ENCODE measurements around the gene SLC22A7.
A peak's percentile ranks its signal among the peaks of the same experiment; 100 is the strongest.

Gene SLC22A7

GRCh38 chr6:43331891-43332290, 33.8 kb downstream of the SLC22A7 start:
- no peaks in the 10 kb centered on the region for H3K4me1 ChIP-seq (ENCODE audit: insufficient read depth, poor library complexity, severe bottlenecking)
- peaks cover 13% of the 10 kb centered on the region; the same call in 1 of the 2 replicates for H3K36me3 ChIP-seq (ENCODE audit: low read depth)
- H3K9me3 ChIP-seq (ENCODE audit: severe bottlenecking), result no peaks in the 10 kb centered on the region
- ATAC-seq (ENCODE audit: low read depth), result no peak
- no peak overlapping the region for H3K27ac ChIP-seq (ENCODE audit: poor library complexity, severe bottlenecking)
- TF ChIP-seq CTCF (IDR thresholded peaks at IDR 0.05; ENCODE audit: poor library complexity, severe bottlenecking), result no peak
- no peak for DNase-seq (ENCODE audit: low spot score)
- no peak overlapping the region for H3K4me3 ChIP-seq (ENCODE audit: severe bottlenecking)
- no peaks in the 10 kb centered on the region for H3K27me3 ChIP-seq (ENCODE audit: insufficient read depth, poor library complexity, severe bottlenecking)

GRCh38 chr6:43334466-43335095, 36.5 kb downstream of the SLC22A7 start:
- no peaks in the 10 kb centered on the region for H3K9me3 ChIP-seq (ENCODE audit: severe bottlenecking)
- ATAC-seq (ENCODE audit: low read depth), result peak; percentile 87
- no peaks in the 10 kb centered on the region for H3K27me3 ChIP-seq (ENCODE audit: insufficient read depth, poor library complexity, severe bottlenecking)
- H3K4me3 ChIP-seq (ENCODE audit: severe bottlenecking), result no peak overlapping the region
- H3K36me3 ChIP-seq (ENCODE audit: low read depth), result peaks cover 22% of the 10 kb centered on the region
- peak; percentile 76 for TF ChIP-seq CTCF (IDR thresholded peaks at IDR 0.05; ENCODE audit: poor library complexity, severe bottlenecking)
- no peaks in the 10 kb centered on the region for H3K4me1 ChIP-seq (ENCODE audit: insufficient read depth, poor library complexity, severe bottlenecking)
- DNase-seq (ENCODE audit: low spot score), result no peak
- H3K27ac ChIP-seq (ENCODE audit: poor library complexity, severe bottlenecking), result no peak overlapping the region

GRCh38 chr6:43335469-43335868, 37.4 kb downstream of the SLC22A7 start:
- no peaks in the 10 kb centered on the region for H3K4me1 ChIP-seq (ENCODE audit: insufficient read depth, poor library complexity, severe bottlenecking)
- ATAC-seq (ENCODE audit: low read depth), result no peak

GRCh38 chr6:43336382-43336781, 38.3 kb downstream of the SLC22A7 start:
- Histone ChIP-seq H3K27me3 (ENCODE audit: insufficient read depth, poor library complexity, severe bottlenecking) (no peaks in the 10 kb centered on the region), H3K36me3 (ENCODE audit: low read depth) (peaks cover 40% of the 10 kb centered on the region), H3K4me3 (ENCODE audit: severe bottlenecking) (no peak overlapping the region), H3K9me3 (ENCODE audit: severe bottlenecking) (no peaks in the 10 kb centered on the region), H3K4me1 (ENCODE audit: insufficient read depth, poor library complexity, severe bottlenecking) (no peaks in the 10 kb centered on the region), H3K27ac (ENCODE audit: poor library complexity, severe bottlenecking) (no peak overlapping the region)
- DNase-seq (ENCODE audit: low spot score) (no peak), ATAC-seq (ENCODE audit: low read depth) (no peak)
- no peak for TF ChIP-seq CTCF (IDR thresholded peaks at IDR 0.05; ENCODE audit: poor library complexity, severe bottlenecking)

More at GRCh38 chr6:43335469-43335868, 37.4 kb downstream of the SLC22A7 start:
- TF ChIP-seq CTCF (IDR thresholded peaks at IDR 0.05; ENCODE audit: poor library complexity, severe bottlenecking), result no peak
- Histone ChIP-seq H3K36me3 (ENCODE audit: low read depth) (peaks cover 31% of the 10 kb centered on the region), H3K27me3 (ENCODE audit: insufficient read depth, poor library complexity, severe bottlenecking) (no peaks in the 10 kb centered on the region), H3K4me3 (ENCODE audit: severe bottlenecking) (no peak overlapping the region), H3K9me3 (ENCODE audit: severe bottlenecking) (no peaks in the 10 kb centered on the region), H3K27ac (ENCODE audit: poor library complexity, severe bottlenecking) (no peak overlapping the region)
- no peak for DNase-seq (ENCODE audit: low spot score)

GRCh38 chr6:43338243-43338642, 40.2 kb downstream of the SLC22A7 start:
- Histone ChIP-seq H3K9me3 (ENCODE audit: severe bottlenecking) (no peaks in the 10 kb centered on the region), H3K4me1 (ENCODE audit: insufficient read depth, poor library complexity, severe bottlenecking) (no peaks in the 10 kb centered on the region), H3K4me3 (ENCODE audit: severe bottlenecking) (no peak overlapping the region), H3K27me3 (ENCODE audit: insufficient read depth, poor library complexity, severe bottlenecking) (no peaks in the 10 kb centered on the region), H3K27ac (ENCODE audit: poor library complexity, severe bottlenecking) (no peak overlapping the region), H3K36me3 (ENCODE audit: low read depth) (peaks cover 59% of the 10 kb centered on the region)
- no peak for DNase-seq (ENCODE audit: low spot score)
- TF ChIP-seq CTCF (IDR thresholded peaks at IDR 0.05; ENCODE audit: poor library complexity, severe bottlenecking), result no peak
- no peak for ATAC-seq (ENCODE audit: low read depth)

Measured in RWPE2 (cell line).